Smooth muscle cell of the umbilical artery (primary cell): ENCODE results near the gene OR5AC2. TPM values are rescaled to one million over a fixed set of nuclear protein-coding genes. Genes with fewer than 3 reads are reported as not detected.

Experiments
- total RNA-seq: library from RNA; depleted of rRNA; stranded (reverse); fragments of >200 nt; gene quantifications from 2 replicates; pipeline ENCODE4 v1.2.3, GENCODE V29; 2014

The OR5AC2 gene, protein sequence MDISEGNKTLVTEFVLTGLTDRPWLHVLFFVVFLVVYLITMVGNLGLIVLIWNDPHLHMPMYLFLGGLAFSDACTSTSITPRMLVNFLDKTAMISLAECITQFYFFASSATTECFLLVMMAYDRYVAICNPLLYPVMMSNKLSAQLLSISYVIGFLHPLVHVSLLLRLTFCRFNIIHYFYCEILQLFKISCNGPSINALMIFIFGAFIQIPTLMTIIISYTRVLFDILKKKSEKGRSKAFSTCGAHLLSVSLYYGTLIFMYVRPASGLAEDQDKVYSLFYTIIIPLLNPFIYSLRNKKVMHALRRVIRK
- not detected in 2 replicates for total RNA-seq

DNA sequence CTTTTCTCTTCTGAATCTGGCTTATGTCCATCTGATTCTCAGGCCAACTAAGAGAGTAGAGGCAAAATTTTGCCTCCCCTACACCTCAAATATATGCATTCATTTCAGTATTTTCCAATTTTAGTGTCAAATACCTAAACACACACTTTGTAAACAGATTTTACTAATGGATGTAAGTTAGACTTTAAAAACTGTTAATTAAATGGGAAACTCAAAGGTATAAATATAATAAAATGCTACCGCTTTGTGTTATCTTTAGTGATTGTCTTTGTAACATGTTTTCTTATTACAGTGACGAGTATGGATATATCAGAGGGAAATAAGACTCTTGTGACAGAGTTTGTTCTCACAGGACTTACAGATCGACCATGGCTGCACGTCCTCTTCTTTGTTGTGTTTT is at the start of gene OR5AC2:
TSS of gene OR5AC2 (plus strand) at position 301 of the 400 bp plus-strand sequence. CDS start at position 301, 0 bp downstream.

DNA sequence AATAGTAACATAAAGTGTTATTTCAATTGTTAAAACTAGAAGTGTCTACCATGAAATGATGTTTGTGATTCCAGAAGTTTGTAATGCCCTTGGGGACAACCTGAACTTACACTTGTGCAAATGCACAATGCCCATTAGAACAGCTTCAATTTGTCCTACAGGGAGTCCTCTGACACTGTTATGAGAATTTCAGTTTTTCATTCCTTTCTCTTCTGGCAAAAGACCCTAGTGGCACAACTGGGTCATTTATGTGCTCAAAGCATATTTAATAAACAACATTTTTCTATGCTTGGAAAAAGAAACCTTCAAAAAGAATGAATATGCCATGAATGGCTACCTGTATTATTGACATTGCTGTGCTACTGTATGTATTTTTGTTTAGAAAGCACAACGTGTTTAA is 43.4 kb downstream of the OR5AC2 start, which contains the start of gene OR5H1:
TSS of gene OR5H1 (plus strand) at position 301 of the 400 bp plus-strand sequence. CDS start 1,977 bp downstream, outside the sequence.

Other genes with a start within 250 kb of the OR5AC2 start
- gene RIOX2, start 114.7 kb upstream of the OR5AC2 start, total RNA-seq: 25.5 and 36.2 TPM in 2 replicates
- gene GABRR3, start 51.9 kb upstream of the OR5AC2 start, total RNA-seq: not detected in 2 replicates
- gene OR5H1, start 43.5 kb downstream of the OR5AC2 start, total RNA-seq: not detected in 2 replicates
- gene OR5H14, start 60.3 kb downstream of the OR5AC2 start, total RNA-seq: not detected in 2 replicates
- gene OR5H15, start 79.5 kb downstream of the OR5AC2 start, total RNA-seq: not detected in 2 replicates
- not detected in 2 replicates for gene OR5H6, start 177.1 kb downstream of the OR5AC2 start, total RNA-seq
- gene OR5H2, start 195.3 kb downstream of the OR5AC2 start, total RNA-seq: not detected in 2 replicates